Stimulated activated CD8-positive, alpha-beta memory T cell treated with anti-CD3 and anti-CD28 coated beads, Interleukin-4, amount 100 ng/mL, for 4 hours (primary cell): Measurements from ENCODE around the gene AFTPH.

Experiments used
- DNase-seq, 2 donors: peaks; one replicate each; pipeline ENCODE4 v3.0.0-alpha.2; 2020; ENCODE audit warnings: low read depth in 2 of 2, low spot score in 1 of 2

AFTPH gene

DNA sequence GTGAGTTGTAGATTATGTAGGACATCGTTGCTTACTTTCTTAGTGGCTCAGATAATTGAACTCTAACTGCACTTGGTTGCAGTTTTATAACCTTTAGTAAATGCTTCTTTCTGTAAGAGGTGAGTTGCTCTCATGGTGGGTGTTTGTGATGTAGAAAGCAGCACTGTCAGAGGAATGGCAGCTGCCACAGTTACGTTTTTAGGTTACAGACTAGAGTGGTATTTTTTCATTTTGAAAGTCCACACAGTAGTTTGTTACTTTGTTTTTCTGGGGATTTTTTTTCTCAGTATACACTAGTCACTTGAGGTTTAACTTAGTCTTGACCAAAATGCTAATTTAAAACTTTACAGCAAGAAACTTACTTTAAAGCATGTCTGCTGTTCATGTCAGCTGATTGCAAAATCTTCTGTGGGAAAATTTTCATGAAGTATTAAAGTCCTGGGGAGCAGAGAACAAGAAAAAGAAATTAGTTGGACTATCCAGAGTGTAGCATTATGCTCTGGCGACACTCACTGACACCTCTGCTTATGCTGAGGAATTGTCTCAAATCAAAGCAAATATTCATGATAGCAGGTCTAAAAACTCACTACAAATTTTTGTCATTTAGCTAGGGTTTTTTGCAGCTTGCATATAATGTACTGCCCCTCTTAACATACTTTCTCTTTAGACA lies 14.8 kb downstream of the AFTPH start:
- DNase-seq, result no peak

DNA sequence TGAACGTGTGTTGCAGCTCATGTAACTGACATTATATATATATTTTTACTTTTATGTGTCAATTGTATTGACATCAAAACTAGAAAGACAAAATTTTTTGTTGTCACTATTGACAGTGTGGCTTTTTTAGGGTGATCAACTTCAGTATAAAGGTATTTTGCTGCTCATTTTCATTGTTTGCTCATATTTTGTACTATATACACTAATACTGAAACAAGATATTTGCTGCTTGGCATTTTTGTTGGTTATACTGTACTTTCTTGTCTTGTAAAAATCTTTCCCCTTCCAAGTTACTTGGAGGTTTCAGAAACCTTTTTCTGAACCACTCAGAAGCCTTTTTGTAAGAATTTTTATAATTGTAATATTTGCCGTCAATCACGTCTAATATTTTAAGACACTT lies 16.5 kb downstream of the AFTPH start:
- no peak for DNase-seq

DNA sequence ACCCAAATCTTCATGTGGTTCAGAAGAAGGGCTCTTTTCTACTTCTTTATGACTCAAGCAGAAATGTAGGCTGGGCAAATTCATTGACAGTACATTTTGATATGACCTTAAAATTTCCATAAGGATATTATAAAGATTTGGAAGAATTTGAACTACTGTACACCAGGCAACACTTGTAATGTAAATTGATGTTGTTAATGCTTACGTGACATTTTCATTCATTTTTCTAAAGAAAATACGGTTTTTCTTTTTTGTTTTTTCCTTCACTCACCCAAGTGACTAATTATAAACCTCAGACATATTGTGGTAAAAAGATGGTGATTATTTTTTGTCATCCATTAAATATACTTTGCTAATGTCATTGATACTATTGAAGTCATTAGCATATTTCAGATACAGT lies 17.4 kb downstream of the AFTPH start:
- DNase-seq, result no peak

DNA sequence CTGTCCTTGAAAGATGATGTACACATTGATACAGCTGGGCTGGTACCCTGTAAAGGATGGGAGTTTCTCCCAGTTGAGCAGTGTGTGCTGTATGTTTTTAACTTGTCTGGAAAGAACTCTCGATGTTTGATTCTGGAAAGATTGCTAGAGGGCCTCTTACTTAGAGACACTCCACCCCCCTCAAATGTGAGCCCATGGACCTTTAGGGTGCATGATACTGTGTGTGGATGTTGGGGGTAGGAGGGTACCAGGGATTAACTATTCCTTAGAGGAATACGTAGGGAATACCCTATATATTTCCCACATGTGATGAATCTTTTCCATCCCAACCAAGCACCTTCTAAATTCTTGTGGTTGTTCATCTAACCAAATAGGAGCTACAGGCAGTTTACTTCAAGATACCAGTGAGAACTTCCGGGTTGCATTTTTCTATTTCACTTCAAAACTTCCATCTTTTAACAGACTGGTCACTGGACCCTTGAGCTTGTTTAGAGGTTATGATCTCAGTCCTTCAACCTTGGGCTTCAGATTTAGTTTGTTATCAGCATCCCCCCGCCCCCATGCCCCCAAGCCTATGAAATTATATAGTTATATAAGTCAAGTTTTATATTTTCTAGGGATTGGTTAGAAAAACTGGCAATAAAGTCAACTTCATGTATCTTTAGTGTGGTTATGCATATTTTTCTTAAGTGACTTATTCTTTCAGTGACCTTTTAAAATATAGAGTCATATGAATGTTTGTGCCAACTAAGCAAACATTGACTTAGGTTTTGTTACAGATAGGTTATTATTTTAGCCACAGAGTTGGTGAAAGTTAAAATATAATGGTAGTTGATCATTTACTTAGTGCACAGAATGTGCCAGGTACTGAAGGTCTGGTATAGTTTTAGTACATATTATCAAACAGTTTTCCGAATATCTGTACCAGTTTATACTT lies 18.2 kb downstream of the AFTPH start:
- DNase-seq, result no peak

DNA sequence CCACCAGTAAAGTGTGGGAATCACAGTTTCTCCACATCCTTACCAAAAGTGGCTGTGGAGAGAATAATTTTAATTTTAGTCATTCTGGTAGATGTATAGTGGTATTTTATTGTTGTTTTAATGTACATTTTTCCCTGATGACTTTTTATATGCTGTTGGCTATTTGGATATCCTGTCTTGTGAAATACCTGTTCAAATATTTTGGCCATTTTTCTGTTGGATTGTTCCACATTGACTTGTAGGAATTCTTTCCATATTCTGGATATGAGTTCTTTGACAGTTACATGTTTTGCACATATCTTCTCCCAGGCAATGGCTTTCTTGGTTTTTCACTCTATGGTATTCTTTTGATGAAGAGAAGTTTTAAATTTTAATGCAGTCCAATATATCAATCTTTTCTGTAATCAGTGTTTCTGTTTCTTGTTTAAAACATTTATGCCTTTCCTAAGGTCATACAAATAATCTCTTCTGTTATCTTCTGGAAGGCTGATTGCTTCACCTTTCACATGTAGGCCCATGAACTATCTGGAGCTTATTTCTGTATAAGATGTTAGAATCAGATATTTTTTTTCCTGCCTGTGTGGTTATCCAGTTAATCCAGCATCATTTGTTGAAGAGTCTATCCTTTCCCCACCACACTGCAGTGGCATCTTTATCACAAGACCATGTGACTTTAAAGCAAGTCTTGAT lies 19.0 kb downstream of the AFTPH start:
- DNase-seq, result no peak

DNA sequence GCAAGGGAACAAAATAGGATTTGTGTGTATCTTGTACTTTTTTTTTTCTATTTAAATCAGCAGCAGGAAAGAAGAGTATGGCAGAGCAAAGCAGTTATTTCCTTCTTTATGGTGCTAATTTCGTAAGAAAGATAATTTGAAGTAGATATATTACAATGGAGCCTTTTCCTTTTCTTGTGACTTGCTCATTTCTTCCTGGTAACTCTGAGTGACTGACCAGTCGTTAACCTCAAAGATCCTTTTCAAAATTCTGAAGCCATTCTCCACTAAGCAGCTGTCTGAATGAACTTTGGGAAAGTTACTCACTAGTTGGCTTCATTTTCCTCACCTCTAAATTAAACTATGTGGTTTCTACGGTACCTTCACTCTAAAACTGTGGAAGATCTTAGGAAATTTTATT lies 24.6 kb downstream of the AFTPH start:
- DNase-seq, result no peak

DNA sequence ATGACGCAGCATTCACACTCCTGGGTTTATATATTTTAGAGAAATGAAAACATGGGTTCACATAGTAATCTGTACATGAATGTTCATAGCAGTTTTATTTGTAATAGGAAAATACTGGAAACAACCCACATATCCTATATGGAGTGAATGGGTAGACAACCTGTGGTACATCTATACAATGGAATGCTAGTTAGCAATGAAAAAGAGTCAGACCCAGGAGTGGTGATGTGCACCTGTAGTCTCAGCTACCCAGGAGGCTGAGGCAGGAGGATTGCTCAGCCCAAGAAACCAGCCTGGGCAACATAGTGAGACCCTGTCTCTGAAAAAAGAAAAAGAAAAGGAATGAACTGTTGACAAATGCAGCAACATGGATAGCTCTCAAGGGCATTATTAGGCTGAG lies 25.9 kb downstream of the AFTPH start:
- no peak for DNase-seq

DNA sequence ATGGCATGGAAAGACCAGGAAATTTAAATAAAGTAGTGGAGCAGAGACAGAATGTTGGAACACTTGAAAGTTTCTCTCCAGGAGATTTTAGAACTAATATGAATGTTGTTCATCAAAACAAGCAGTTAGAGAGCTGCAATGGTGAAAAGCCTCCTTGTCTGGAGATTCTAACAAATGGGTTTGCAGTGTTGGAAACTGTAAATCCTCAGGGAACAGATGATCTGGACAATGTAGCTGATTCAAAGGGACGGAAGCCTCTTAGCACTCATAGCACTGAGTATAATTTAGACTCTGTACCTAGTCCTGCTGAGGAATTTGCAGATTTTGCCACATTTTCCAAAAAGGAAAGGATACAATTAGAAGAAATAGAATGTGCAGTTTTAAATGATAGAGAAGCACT lies 27.7 kb downstream of the AFTPH start:
- DNase-seq, result no peak

DNA sequence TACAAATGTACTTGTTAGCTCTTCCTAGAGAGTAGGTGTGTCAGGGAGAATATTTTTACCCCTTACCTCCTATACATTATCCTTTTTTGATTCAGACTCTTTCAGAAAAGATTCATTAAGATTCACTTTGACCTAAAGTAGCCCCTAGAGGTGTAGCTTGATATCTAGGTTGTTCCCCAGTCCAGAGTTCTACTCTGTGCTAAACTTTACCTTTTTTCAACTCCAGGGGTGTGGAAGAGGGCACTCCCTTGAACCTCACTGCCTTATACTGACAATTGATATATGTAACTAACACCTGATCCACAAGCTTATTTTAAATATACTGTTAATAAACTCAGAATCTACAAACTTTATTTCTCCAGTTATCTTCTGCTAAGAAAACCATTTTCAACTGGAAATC lies 30.0 kb downstream of the AFTPH start:
- DNase-seq, result no peak

DNA sequence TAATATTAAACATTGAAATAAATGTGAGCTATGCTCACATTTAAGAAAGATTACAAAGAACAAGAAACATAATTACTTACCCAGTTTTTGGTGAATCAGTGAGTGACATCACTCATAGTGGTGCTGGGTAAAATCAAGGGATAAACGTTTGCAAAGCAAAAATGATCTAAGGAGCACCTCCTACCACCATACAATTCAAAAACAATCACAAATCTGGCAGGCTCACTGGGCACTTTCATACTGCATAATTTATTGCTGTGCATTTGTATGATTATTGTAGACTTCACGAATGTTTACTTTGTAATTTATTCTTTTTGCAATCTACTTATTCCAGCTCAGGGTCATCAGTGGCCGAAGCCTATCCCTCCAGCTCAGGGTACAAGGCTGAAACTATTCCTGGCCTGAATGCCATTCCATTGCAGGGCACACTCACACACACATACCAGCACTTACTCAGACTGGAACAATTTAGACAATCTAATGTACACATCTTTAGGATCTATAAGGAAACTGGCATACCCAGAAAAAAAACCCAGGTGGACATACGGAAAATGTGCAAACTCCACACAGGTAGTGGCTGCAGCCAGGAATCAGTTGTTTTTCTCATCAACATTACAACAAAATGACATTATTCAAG lies 34.4 kb downstream of the AFTPH start:
- DNase-seq, result no peak

DNA sequence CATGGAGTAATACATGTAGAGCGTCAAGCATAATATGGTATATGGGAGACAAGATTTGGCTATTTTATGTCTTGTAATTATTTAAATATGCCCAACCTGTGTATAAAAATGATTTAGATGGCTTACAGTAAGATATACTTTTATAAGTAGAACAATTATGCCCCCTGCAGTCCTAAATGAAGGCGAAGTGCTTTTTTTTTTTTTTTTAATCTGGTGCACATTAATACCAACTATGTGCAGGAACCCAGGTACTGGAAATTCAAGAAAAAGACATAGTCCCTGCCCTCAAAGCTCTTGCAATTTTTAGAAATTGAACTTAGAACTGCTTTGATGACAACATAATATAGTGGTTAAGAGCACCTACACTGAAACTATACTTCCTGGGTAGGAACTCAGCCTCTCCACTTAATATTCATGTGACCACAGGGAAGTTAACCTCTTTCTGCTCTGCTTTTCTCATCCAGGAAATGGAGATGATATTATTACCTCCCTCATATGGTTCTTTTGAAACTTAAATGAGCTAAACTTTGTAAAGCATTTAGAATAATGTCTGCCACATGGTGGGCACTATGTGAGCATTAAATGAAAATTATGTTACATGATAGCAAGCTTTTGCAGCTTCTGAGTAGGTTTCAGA lies 38.1 kb downstream of the AFTPH start:
- DNase-seq, result no peak

DNA sequence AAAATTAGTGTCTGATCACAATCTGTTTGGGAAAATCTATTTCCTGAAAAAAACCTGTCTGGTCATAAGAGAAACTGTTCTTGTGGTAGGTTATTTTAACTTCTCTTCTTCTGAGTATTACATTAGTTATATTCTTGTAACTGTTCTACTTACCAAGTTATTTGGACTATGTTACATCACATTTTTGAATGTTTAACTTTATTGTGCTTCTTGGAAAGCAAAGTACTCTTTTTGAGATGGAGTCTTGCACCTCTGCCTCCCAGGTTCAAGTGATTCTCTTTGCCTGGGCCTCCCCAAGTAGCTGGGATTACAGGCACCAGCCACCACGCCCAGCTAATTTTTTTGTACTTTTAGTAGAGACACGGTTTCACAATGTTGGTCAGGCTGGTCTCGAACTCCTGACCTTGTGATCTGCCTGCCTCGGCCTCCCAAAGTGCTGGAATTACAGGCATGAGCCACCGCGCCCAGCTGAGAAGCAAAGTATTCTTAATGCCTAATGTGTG lies 39.4 kb downstream of the AFTPH start:
- no peak for DNase-seq

DNA sequence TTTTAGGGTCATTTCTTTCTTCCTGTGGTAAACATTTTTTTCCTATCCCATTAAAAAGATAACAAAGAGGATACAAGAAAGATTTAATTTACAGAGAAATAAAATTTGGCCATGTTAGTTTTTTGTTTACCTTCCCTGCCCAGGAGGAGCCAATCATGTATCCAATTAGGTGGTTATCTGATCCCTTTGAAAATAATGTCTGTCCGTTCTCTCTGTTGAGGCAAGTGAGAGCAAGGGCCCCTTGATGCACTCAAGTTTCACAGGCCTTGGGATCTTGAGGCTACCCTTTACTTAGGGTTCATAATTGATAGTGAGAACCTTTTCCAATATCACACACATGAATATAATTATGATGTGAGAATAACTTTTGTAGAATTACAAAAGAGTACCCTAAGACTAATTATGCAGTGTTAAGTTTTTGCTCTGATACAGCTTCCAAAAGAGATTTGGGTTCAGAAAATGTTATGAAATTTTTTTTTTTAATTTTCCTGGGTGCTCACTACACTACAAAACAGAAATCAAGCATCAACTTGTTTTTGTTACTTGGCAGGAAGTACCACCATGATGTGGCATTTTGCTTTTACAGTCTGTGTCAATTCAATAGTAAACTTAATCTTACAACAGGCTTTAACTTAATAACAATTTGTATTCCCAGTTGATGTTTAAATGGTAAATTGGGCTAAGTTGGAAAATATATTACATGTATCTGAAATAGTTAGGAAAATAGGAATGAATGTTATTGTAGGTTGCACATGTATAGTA lies 42.0 kb downstream of the AFTPH start:
- no peak for DNase-seq

DNA sequence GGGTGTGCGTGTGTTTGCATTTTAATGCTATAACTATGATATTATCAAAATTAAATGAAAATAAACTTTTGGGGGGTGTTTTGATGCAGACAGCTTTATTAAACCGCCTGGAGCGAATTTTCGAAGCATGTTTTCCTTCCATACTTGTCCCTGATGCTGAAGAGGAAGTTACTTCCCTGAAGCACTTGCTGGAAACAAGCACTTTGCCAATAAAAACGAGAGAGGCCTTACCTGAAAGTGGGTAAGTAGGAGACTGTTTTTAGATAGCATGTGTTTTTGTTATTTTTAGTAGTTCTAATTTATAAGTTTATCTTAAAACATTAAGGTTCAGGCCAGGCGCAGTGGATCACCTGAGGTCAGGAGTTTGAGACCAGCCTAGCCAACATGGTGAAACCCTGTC lies 43.3 kb downstream of the AFTPH start:
- no peak for DNase-seq

DNA sequence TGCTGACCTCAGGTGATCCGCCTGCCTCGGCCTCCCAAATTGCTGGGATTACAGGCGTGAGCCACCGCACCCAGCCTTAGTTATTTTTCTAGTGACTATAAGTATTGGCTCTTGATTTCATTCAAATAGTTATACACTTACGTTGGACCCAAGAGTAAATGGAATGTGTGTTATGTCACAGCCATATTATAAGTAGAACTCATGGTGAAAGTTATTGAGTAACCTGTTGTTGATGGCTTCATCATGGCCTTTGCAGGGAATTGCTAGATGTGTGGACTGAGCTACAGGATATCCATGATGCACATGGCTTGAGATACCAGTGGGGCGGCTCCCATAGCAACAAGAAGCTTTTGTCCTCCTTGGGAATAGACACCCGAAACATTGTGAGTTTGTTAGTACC lies 44.7 kb downstream of the AFTPH start:
- DNase-seq, result no peak

DNA sequence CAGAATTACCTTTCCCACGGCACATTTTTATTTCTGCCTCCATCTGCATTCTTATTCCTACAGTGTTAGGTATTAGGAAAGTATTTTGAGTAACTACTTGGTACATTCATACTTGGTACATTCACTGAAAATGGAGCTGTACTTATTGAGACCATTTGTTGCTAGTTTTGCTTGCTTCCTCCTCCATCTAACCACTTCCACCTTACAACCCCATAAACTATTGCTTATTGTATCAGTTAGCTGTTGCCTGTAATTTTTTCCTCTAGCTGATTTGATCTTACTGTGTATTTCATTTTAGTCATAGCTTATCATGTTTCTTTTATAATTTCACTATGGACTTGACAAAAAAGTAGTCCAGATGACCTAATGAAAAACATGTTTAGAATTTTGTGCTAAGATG lies 50.7 kb downstream of the AFTPH start:
- no peak for DNase-seq

DNA sequence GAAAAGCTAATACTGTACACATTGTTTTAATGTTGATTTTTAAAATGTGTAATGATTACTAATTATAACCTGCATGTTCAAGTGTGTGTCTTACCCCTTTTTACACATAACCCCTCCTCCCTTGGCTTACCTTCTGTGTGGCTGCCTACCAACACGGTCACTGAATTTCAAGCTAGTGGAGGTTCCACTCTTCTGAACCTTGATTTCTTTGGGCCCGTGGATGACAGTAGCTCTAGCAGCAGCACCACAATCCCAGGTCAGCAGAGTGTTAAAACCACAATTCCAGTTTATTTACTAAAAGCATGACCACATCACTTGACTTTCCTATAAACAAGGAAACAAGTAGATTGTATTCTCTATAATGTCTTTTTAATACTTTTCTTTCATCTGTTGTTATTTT lies 56.9 kb downstream of the AFTPH start:
- DNase-seq, result no peak

DNA sequence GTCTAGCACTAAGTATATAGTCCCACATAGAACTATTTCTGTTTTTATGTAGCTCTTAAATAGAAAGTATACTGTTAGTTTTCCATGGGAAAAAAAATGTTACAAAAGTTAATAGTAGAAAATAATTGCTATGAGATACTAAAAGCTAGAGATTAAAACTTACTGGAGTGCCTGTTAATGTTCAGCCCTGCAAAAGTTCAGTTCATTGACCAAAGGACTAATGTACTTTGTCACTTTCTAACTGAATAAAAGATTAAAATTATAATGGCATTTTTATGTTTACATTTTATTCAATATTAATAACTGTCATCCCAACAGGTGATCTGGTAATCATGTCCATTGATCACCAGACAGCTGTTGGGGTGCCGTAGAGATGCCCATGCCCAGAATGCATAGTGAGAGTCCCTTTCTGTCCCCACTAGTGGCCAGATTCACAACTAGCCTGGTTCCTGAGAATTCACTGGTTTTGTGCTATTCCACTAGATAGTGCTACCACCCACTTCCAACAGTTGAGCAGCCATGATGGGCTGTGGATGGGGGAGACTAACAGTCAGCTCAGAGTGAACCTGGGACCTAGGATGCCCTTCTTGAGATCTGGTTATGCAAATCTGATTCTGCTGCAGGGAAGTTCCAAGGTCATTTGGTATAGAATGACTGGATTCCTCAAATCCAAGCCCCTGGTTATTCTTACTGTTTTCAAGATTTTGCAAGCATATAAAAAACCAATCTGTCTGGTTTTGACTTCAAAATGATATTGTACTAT lies 57.8 kb downstream of the AFTPH start:
- no peak for DNase-seq

DNA sequence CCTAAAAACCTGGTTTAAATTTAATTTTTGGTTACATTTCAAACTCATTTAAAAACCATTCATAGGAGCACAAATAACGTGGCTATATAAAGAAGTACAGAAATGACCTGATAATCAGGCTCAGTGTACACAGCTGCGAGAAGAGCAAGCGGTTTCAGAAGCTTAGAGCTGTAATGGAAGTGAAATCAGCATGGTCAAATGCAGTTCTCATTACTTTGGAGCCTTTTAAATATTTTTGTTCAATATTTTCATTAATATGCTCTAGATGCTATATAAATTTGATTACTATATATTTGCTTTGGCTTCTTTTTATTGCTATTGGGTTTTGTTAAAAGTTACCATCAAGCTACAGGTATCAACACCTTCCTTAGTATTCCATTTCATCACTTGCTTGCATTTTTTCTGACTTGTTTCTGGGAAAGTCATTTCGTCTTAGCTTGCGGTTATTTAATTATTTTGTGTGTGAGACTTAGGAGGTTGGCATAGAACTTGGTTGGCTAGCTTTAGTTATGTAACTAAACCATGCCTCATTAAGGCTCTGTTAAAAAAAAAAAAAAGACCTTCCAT lies 58.7 kb downstream of the AFTPH start:
- DNase-seq, result no peak
